Medulla oblongata (tissue), 1 donor: ENCODE results near the gene AKAP6.
A peak's percentile ranks its signal among the peaks of the same experiment; 100 is the strongest.

Experiments used
- DNase-seq: peaks from one replicate; pipeline ENCODE4 v3.0.0-alpha.2; 2015; ENCODE audit errors: extremely low spot score

Gene AKAP6

DNA sequence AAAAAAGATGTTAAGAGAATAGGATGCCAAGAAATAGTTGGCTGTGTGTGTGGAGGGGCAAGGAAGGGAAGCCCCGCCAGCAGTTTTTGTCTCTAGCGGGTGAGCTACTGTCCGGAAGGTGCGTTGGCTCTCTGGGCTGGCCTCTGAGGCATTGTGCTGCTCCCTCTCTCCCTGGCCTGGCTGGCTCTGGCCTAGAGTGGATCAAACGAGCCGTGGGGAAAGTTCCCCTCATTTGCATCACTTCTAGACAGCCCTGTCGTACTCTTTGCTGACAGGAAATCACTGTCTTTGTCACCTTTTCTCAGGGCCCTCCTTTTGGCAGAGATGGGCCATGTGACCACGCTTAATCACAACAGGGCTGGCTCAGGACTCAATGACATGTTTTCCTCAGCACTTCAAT is 373.5 kb downstream of the AKAP6 start:
- DNase-seq: peak; percentile 80

- DNase-seq: peak; percentile 71
Observed at GRCh38 chr14:32703183-32703621, 374.1 kb downstream of the AKAP6 start.

DNA sequence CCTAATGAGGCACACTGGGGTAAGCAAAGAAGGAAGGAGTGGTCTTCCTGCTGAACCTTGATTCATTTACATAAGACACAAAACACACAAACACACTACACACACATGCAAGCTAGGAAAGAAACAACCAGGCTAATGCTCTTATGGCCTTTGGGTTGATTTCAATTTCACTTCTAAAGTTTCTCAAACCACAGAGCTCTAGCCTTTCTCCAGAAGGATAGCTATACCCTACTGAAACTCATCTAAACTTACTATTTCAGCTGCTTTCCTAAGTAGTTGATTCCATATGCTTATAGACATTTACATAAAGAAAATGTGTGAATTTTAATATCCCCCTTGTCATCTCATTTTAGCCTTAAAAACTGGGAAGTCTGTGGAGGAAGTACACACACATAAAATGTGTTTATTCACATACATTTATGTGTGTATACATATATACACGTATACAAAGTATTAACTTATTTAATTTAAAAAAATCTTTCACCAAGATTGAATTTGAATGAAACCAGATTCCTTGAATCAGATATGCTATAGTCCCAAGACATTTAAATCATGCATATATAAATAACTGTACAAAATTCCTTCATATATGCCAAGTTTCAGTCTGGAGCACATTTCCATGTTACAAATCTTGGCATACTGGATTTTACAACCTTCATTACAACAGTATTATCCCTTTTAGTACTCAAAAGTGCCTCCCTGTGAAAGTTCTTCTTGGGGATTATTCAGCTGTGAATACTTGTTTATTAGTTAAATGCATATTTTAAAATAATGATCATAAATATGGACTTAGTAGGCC is 377.8 kb downstream of the AKAP6 start:
- DNase-seq: no peak

GRCh38 chr14:32707742-32708500 is 378.8 kb downstream of the AKAP6 start:
- DNase-seq: no peak

GRCh38 chr14:32709027-32709426 is 379.9 kb downstream of the AKAP6 start:
- peak; percentile 85 for DNase-seq

DNA sequence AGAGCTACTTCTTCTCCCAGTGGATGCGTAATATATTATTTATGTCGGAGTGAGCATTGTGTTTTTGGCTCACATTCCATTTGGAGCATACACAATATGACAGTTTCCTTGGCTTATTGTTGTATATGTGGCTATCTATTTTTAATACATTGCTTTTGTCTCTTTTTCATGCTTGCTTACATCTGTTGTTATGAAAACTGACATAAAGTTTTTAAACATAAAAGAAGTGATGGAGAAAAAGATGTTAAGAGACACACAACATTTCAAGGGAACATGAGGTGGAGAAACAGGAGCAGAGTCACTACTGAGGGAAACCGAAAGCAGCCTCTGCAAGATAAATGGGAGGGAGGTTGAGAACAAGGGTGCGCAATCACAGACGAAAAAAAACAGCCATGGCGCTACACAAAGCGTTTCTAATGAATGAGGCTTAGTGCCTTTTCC is 381.2 kb downstream of the AKAP6 start:
- DNase-seq: peak; percentile 77

DNA sequence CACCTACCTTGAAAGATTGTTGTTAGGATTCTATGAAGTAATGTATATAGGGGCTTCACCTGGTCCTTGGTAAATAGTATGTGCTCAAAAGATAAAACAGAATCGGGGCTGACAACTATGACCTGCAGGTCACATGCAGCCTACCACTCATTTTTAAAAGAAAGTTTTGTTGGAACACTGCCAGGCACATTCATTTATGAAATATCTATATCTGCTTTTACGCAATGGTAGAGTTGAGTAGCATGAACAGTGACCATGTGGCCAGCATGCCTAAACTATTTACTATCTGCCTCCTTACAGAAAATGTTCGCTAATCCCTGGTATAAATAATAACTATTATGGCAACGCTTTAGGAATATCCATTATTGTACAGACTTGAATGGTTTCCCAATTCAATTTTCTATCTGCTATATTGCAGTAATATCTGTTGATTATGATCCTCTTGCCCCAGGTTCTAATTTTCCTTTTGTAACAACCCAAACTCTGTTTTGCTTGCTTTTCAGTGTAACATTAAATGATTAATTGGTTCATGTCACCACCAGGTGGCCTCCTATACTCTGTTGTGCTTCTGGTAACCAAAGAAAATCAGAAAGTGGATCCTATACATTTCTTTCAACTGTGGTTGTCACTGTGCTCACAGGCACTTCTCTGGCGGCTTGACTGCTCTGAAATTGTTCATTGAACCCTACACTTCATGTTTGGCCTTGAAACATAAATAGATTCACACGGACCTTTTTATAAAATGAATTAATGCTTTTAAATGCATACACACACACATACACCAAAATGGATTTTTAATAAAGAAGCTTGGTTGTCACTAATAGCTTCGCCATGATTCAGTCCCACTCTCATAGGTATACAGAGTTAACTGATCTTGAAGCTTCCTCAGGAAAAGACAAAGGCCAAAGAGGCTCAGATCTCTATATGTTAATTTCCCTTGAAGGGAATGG is 381.9 kb downstream of the AKAP6 start:
- peak; percentile 80 for DNase-seq

- DNase-seq: no peak
Observed at GRCh38 chr14:32713856-32714255, 384.8 kb downstream of the AKAP6 start.

DNA sequence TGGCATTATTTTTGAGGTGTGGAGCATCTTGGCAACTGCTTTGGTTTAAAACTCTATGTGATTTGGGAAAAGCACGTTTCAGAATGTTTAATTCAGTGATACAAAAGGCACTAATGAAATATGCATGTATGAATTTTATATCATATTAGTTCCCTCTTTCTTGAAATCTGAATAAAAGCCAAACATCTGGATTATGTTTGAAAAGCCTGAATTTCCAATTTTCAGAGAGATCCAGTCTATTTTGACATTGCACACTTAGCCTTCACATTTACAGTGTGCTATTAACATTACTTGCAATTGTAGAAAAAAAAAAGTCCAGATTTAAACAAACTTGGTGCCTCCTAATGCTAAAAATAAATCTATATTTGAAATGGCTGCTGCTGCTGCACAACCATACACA is 390.5 kb downstream of the AKAP6 start:
- DNase-seq: no peak

- no peak for DNase-seq
Observed at GRCh38 chr14:32720927-32721326, 391.8 kb downstream of the AKAP6 start.

GRCh38 chr14:32722631-32723183 is 393.6 kb downstream of the AKAP6 start:
- no peak for DNase-seq

- DNase-seq: no peak
Observed at GRCh38 chr14:32724867-32725471, 395.9 kb downstream of the AKAP6 start.

GRCh38 chr14:32726516-32726915 is 397.4 kb downstream of the AKAP6 start:
- DNase-seq: no peak

- DNase-seq: peak; percentile 61
Observed at GRCh38 chr14:32727832-32728231, 398.7 kb downstream of the AKAP6 start.

DNA sequence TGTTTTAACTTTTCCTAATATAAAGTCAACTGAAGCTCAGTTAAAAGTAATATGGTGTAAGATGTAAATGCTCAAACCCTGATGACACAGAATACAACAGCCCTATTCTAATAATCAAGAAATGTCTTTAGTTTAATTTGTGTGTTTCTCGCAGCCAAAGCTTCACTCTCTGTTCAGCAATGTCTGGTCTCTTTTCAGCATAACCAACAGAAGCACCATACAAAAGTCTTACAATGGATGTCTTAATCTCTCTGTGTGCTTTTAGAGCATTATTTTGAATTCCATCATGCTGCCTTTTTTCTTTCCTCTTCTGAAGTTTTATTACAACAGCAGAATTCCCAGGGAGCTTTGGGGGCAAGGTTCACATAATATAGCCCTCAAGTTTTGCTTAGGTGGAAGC is 399.4 kb downstream of the AKAP6 start:
- DNase-seq: no peak

GRCh38 chr14:32728976-32729375 is 399.9 kb downstream of the AKAP6 start:
- peak; percentile 66 for DNase-seq

- no peak for DNase-seq
Observed at GRCh38 chr14:32731249-32731648, 402.2 kb downstream of the AKAP6 start.

- DNase-seq: no peak
Observed at GRCh38 chr14:32733015-32733414, 403.9 kb downstream of the AKAP6 start.

DNA sequence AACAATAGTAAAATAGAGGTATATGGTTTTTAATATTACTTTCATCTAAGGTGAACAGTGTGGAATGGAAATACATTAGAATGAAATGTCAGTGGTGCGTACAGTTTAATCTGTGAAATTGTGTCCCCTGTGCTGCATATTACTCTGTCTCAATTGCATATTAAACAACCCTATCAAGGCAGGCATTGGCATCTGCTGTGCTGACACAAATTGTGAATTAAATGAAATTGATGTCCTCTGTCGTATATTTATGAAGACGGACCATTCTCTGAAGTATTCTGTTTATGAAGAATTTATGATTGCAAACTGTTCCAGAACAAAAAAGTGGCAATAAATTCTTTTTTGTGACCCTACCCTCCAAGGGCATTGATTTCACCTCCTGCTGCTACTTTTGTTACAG is 405.2 kb downstream of the AKAP6 start:
- no peak for DNase-seq

GRCh38 chr14:32737621-32738020 is 408.5 kb downstream of the AKAP6 start:
- DNase-seq: no peak

- no peak for DNase-seq
Observed at GRCh38 chr14:32738206-32738871, 409.2 kb downstream of the AKAP6 start.
